ENCODE data around the gene CHPF.
A peak's percentile ranks its signal among the peaks of the same experiment; 100 is the strongest.

CHPF gene

GRCh38 chr2:219545943-219546352, 2.3 kb upstream of the CHPF start:
- no peak overlapping the region for H3K27ac ChIP-seq (ENCODE audit: low read length)
- H3K4me1 ChIP-seq (ENCODE audit: control insufficient read depth in 1 of 2, insufficient read depth in 2 of 2, low read length in 2 of 2) = peaks cover 0 to 25% of the 10 kb centered on the region in 2 donors
- no peaks in the 10 kb centered on the region for H3K27me3 ChIP-seq (ENCODE audit: low read depth, low read length)
- no peaks in the 10 kb centered on the region for H3K9me3 ChIP-seq (ENCODE audit: control insufficient read depth in 1 of 2, low read length in 2 of 2)
- H3K36me3 ChIP-seq (ENCODE audit: control insufficient read depth in 1 of 2, insufficient read depth in 2 of 2, low read length in 2 of 2) = peaks cover 0 to 2% of the 10 kb centered on the region in 2 donors
- H3K4me3 ChIP-seq (ENCODE audit: low read depth in 1 of 2, low read length in 2 of 2) = no peak overlapping the region

GRCh38 chr2:219545295-219545942, 1.8 kb upstream of the CHPF start:
- Histone ChIP-seq H3K27ac (ENCODE audit: low read length) (no peak overlapping the region), H3K4me1 (ENCODE audit: control insufficient read depth in 1 of 2, insufficient read depth in 2 of 2, low read length in 2 of 2) (peaks cover 0 to 25% of the 10 kb centered on the region in 2 donors), H3K36me3 (ENCODE audit: control insufficient read depth in 1 of 2, insufficient read depth in 2 of 2, low read length in 2 of 2) (peaks cover 0 to 8% of the 10 kb centered on the region in 2 donors), H3K4me3 (ENCODE audit: low read depth in 1 of 2, low read length in 2 of 2) (no peak overlapping the region), H3K9me3 (ENCODE audit: control insufficient read depth in 1 of 2, low read length in 2 of 2) (no peaks in the 10 kb centered on the region), H3K27me3 (ENCODE audit: low read depth, low read length) (no peaks in the 10 kb centered on the region)

DNA sequence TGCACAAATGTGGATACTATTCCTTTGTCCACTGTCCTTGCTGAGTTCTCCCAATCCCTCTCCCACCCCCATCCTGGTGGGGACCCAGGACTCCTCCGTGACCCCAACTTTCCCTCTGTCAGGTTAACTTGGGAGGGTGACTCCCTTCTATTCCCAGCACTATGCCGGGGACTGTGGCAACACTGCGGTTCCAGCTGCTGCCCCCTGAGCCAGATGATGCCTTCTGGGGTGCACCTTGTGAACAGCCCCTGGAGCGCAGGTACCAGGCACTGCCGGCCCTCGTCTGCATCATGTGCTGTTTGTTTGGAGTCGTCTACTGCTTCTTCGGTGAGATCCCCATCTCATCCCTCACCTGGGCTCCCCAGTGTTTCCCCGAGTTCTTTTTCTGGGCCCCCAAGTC, 958 bp upstream of the CHPF start:
- Histone ChIP-seq H3K9me3 (ENCODE audit: control insufficient read depth in 1 of 2, low read length in 2 of 2) (no peaks in the 10 kb centered on the region), H3K36me3 (ENCODE audit: control insufficient read depth in 1 of 2, insufficient read depth in 2 of 2, low read length in 2 of 2) (peaks cover 7 to 9% of the 10 kb centered on the region in 2 donors), H3K4me3 (ENCODE audit: low read depth in 1 of 2, low read length in 2 of 2) (peak overlapping the region; percentile 52 to 78), H3K27ac (ENCODE audit: low read length) (no peak overlapping the region), H3K27me3 (ENCODE audit: low read depth, low read length) (no peaks in the 10 kb centered on the region), H3K4me1 (ENCODE audit: control insufficient read depth in 1 of 2, insufficient read depth in 2 of 2, low read length in 2 of 2) (peaks cover 0 to 25% of the 10 kb centered on the region in 2 donors)

DNA sequence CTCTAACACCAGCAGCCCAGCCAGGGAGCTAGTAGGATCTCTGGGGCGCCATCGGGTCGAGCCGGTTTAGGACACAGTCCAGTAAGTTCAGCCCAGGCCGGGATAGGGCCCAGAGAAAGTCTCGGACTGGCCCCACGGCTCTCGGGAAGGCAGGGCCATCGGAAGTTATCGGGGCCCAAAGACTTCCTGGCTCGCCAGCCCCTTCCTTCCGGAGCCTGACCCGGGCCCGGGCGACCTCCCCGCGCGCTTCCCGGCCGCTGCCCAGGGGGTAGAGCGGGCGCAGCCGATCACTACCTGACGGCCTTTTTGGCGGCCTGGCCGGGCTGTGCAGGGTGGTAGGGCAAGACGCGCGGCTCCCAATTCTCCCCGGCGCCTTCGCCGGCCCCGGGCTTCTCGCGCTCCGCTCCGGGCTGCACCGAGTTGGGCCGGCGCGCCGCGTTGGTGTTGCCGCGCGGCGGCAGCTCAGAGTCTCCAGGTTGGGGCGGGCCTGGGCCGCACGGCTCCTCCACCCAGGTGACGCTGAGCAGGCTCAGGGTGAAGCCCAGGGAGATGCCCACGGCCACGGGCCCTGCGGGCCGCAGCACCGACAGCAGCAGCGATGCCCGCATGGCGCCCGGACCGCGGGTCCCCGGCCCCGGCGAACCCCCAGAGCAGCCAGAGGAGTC, 546 bp downstream of the CHPF start:
- H3K36me3 ChIP-seq (ENCODE audit: control insufficient read depth in 1 of 2, insufficient read depth in 2 of 2, low read length in 2 of 2) = peaks cover 9 to 10% of the 10 kb centered on the region in 2 donors
- peaks cover 0 to 30% of the 10 kb centered on the region in 2 donors for H3K4me1 ChIP-seq (ENCODE audit: control insufficient read depth in 1 of 2, insufficient read depth in 2 of 2, low read length in 2 of 2)
- H3K9me3 ChIP-seq (ENCODE audit: control insufficient read depth in 1 of 2, low read length in 2 of 2) = no peaks in the 10 kb centered on the region
- peak overlapping the region; percentile 60 to 78 for H3K4me3 ChIP-seq (ENCODE audit: low read depth in 1 of 2, low read length in 2 of 2)
- H3K27ac ChIP-seq (ENCODE audit: low read length) = peak overlapping the region; percentile 74
- no peaks in the 10 kb centered on the region for H3K27me3 ChIP-seq (ENCODE audit: low read depth, low read length)

DNA sequence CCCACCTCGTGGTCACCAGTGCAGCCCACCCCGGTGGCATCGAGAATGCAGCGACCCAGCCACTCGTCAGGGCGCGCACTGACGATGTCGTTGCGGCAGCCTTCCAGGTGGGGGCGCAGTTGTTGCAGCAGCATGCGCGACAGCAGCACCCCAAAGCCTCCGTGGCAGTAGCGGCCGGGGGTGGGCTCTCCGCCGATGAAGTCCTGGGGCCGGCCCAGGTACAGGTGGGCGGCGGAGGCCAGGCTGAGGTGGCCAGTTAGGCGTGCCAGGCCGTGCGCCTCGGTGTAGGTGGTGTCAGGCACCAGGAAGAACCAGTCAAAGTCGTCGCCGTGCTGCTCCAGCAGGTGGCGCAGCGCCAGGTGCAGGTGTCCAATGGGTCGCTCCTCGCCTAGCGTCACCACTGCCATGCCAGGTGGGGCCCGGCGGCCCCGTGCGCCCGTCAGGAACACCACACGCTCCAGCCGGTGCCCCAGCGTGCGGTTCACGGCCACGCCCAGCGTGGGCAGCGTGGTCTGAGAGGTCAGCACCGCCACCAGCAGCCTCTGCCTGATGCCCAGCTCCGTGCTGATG, 1.9 kb downstream of the CHPF start:
- Histone ChIP-seq H3K36me3 (ENCODE audit: control insufficient read depth in 1 of 2, insufficient read depth in 2 of 2, low read length in 2 of 2) (peaks cover 9 to 10% of the 10 kb centered on the region in 2 donors), H3K27ac (ENCODE audit: low read length) (no peak overlapping the region), H3K4me1 (ENCODE audit: control insufficient read depth in 1 of 2, insufficient read depth in 2 of 2, low read length in 2 of 2) (peaks cover 0 to 31% of the 10 kb centered on the region in 2 donors), H3K27me3 (ENCODE audit: low read depth, low read length) (no peaks in the 10 kb centered on the region), H3K4me3 (ENCODE audit: low read depth in 1 of 2, low read length in 2 of 2) (peak overlapping the region in 1 of 2 donors; percentile 21), H3K9me3 (ENCODE audit: control insufficient read depth in 1 of 2, low read length in 2 of 2) (no peaks in the 10 kb centered on the region)

DNA sequence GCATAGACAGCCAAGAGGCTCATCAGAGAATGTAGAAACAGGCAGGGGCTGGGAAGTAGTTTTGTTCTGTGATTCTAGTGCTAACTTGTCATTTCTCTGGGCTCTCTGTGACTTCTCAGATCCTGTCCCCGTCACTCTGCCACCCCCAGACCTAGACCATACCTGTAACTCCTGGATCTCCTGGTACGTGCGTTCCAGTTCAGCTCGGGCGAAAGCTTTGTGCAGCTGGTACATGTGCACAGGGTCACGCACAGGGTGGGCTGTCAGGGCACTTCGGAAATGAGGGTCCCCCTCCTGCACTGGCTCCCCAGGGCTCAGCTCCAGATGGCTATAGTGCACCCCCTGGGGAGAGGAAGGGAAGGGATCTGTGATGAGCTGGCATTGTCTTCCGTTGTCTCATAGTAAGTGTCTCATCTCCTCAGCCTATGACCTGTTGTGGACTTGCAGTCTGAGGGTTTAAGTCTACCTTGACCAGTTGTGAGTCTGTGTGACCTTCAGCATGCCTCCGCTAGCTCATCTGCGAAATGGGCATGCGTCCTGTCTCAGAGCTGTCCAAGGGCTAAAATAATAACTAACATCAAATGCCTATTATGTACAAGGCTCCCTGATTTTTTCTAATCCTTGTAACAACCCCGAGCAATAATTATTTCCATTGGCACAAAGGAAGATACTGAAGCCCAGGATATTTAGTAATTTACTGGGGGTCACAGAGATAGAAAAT, 2.7 kb downstream of the CHPF start:
- Histone ChIP-seq H3K4me1 (ENCODE audit: control insufficient read depth in 1 of 2, insufficient read depth in 2 of 2, low read length in 2 of 2) (peaks cover 0 to 31% of the 10 kb centered on the region in 2 donors), H3K36me3 (ENCODE audit: control insufficient read depth in 1 of 2, insufficient read depth in 2 of 2, low read length in 2 of 2) (peaks cover 9 to 10% of the 10 kb centered on the region in 2 donors), H3K27me3 (ENCODE audit: low read depth, low read length) (no peaks in the 10 kb centered on the region), H3K27ac (ENCODE audit: low read length) (no peak overlapping the region), H3K4me3 (ENCODE audit: low read depth in 1 of 2, low read length in 2 of 2) (no peak overlapping the region), H3K9me3 (ENCODE audit: control insufficient read depth in 1 of 2, low read length in 2 of 2) (no peaks in the 10 kb centered on the region)

DNA sequence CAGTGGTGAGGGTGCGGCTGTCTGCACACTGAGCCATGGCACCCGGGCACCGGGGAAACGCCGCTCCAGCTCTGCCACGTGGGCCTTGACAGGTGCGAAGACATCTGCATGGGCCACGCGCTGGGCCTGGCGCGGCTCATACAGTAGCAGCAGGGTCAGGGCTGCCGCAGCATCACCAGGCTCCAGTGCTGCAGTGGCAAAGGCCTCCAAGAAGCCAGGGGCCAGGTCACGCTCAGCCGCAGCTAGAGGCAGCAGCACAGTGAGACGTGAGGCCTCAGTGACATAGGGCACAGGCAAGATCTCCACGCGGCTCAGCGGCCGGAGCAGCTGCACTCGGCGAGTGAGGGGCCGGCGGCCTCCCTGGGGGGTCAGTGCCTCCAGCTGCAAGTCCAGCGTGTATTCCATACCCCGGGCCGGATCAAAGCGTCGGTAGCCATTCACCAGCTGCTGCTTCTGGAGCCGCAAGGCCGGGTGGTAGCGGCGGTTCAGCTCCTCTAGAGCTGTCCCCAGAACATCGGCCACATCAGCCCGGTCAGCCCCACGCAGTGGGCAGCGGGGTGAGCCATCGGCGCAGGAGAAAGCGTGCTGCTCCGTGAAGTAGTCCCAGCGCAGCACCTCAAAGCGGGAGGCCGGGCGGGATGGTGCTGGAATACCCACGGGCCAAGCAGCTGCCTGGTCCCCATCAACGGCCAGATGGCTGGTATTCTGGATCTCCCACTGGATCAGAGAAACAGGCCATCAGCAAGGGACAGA, 3.5 kb downstream of the CHPF start:
- H3K27ac ChIP-seq (ENCODE audit: low read length) = no peak overlapping the region
- H3K9me3 ChIP-seq (ENCODE audit: control insufficient read depth in 1 of 2, low read length in 2 of 2) = no peaks in the 10 kb centered on the region
- peaks cover 9 to 10% of the 10 kb centered on the region in 2 donors for H3K36me3 ChIP-seq (ENCODE audit: control insufficient read depth in 1 of 2, insufficient read depth in 2 of 2, low read length in 2 of 2)
- H3K4me3 ChIP-seq (ENCODE audit: low read depth in 1 of 2, low read length in 2 of 2) = no peak overlapping the region
- peaks cover 0 to 31% of the 10 kb centered on the region in 2 donors for H3K4me1 ChIP-seq (ENCODE audit: control insufficient read depth in 1 of 2, insufficient read depth in 2 of 2, low read length in 2 of 2)
- no peaks in the 10 kb centered on the region for H3K27me3 ChIP-seq (ENCODE audit: low read depth, low read length)

DNA sequence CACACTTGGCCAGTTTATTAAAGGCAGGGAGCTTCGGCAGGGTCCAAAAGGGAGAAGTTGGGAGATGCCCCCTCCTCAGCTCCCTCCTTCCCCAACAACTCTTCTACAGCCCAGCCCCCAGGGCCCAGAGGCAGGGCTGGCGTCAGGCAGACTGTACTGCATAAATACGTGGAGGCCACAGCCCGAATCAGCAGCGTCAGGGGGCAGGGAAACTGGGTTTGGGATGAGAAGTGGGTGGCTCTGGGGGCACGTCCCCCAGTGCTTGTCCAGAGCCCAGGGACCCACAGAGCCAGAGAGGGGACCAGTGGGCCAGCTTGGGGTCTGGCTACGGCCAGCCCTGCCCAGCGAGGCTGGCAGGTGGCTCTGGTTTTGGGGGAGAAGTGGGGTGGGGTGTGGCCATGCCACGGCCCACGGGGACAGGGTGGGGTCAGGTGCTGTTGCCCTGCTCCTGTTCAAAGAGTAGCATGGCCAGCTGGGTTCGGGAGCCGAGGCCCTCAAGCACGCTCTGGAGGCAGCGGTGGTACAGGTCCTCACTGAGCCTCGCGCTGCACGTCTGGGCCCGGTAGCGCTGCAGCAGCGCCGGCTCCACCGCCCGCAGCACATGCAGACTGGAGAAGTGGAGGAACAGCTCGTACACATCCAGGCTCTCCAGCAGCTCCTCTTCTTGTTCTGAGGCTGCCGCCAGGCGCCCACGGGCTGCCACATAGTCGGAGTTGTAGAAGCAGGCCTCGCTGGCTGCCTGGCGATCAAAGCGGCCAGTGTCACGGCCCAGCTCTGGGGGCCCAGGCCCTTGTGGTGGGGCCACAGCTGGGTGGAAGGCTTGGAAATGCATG, 4.4 kb downstream of the CHPF start:
- H3K9me3 ChIP-seq (ENCODE audit: control insufficient read depth in 1 of 2, low read length in 2 of 2) = no peaks in the 10 kb centered on the region
- H3K4me3 ChIP-seq (ENCODE audit: low read depth in 1 of 2, low read length in 2 of 2) = no peak overlapping the region
- H3K36me3 ChIP-seq (ENCODE audit: control insufficient read depth in 1 of 2, insufficient read depth in 2 of 2, low read length in 2 of 2) = peaks cover 9 to 10% of the 10 kb centered on the region in 2 donors
- H3K4me1 ChIP-seq (ENCODE audit: control insufficient read depth in 1 of 2, insufficient read depth in 2 of 2, low read length in 2 of 2) = peaks cover 0 to 25% of the 10 kb centered on the region in 2 donors
- H3K27me3 ChIP-seq (ENCODE audit: low read depth, low read length) = no peaks in the 10 kb centered on the region
- no peak overlapping the region for H3K27ac ChIP-seq (ENCODE audit: low read length)

- no peaks in the 10 kb centered on the region for H3K27me3 ChIP-seq (ENCODE audit: low read depth, low read length)
- H3K27ac ChIP-seq (ENCODE audit: low read length) = no peak overlapping the region
- H3K36me3 ChIP-seq (ENCODE audit: control insufficient read depth in 1 of 2, insufficient read depth in 2 of 2, low read length in 2 of 2) = peaks cover 9 to 10% of the 10 kb centered on the region in 2 donors
- H3K4me3 ChIP-seq (ENCODE audit: low read depth in 1 of 2, low read length in 2 of 2) = no peak overlapping the region
- no peaks in the 10 kb centered on the region for H3K9me3 ChIP-seq (ENCODE audit: control insufficient read depth in 1 of 2, low read length in 2 of 2)
- H3K4me1 ChIP-seq (ENCODE audit: control insufficient read depth in 1 of 2, insufficient read depth in 2 of 2, low read length in 2 of 2) = peaks cover 0 to 23% of the 10 kb centered on the region in 2 donors
Measured at GRCh38 chr2:219538504-219538951, 5.1 kb downstream of the CHPF start.

Data from muscle layer of duodenum (tissue), 2 donors.